ENCODE results near the gene EIF1AX.
"Not testable (repeated sequence)": the region's sequence is repeated elsewhere in the genome, so short reads cannot be mapped to it uniquely, and the experiment has no call there.

EIF1AX gene

DNA sequence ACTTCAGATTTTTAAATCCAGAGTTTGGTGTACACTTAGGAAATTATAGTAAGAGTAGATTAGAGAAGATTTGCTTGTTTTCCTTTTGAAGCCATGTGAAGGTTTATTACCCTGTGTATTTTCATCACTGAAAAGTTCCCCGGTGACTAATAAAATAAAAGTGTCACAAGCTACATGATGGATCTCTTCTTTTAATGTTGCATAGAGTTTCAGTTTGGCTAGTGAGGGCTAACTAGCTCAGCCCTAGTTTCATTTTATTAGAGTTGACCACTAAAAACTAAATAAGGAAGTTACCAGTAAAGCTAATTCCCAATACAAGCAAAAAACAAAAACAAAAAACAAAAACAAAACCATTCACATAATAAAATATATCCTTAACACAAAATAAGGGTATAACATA lies 14.8 kb downstream of the EIF1AX start:
- DNase-seq (ENCODE audit: low spot score) = not testable (repeated sequence)

DNA sequence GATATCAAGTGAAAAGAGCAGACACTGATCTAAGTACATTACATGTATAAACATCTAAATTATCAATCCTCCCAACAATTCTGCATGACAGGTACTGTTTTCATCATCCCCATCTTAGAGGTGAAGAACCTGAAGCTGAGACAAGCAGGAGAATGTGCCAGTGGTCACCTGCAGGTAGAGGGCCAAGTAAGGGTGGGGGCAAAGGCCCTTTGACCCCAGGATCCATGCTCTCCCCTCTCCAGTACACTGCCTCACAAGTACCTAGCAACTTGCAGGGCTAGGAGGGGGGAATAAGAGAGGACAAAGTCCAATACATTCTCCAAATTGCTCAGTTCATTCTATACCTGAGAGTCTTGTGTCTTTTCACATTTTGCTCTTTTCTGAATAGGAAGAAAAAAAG lies 16.7 kb downstream of the EIF1AX start:
- DNase-seq (ENCODE audit: low spot score) = no peak

- DNase-seq (ENCODE audit: low spot score) = no peak
These were observed 23.4 kb downstream of the EIF1AX start for GRCh38 chrX:20118065-20118824.

DNA sequence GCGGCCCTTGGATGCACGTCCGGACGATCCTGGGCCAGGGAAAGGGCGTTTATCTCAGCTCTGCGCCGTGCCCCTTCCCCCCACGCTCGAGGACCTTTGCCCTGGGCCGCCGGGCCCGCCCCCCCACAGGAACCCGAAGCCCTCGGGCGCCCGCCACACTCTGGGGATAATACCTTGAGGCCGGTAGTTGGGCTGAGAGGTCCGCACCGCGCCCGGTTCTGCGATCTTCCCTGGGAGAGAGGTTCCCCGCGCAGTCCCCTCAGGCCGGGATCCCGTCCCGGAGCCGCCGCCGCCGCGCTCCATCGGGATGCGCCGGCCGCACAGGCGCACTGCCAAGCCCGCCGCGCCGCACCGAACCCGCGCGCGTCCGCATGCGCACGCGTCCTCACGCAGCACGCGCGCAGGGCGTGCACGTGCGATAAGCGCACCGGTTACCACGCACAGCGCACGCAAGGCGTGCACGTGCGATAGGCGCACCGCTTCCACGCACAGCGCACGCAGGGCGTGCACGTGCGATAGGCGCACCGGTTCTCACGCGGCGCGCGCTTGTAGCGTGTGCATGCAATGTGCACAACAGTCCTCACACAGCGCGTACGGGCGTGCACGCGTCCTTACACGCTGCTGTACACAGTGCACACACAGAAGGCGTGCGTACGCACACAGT lies 24.9 kb downstream of the EIF1AX start, which contains the start of gene MAP7D2:
Gene MAP7D2 (minus strand): TSS at position 331 of the 664 bp plus-strand sequence. CDS start 28 bp downstream, at position 303.
- no peak for DNase-seq (ENCODE audit: low spot score)

- no peak for DNase-seq (ENCODE audit: low spot score)
These were observed 25.5 kb downstream of the EIF1AX start for GRCh38 chrX:20116087-20116576.

DNA sequence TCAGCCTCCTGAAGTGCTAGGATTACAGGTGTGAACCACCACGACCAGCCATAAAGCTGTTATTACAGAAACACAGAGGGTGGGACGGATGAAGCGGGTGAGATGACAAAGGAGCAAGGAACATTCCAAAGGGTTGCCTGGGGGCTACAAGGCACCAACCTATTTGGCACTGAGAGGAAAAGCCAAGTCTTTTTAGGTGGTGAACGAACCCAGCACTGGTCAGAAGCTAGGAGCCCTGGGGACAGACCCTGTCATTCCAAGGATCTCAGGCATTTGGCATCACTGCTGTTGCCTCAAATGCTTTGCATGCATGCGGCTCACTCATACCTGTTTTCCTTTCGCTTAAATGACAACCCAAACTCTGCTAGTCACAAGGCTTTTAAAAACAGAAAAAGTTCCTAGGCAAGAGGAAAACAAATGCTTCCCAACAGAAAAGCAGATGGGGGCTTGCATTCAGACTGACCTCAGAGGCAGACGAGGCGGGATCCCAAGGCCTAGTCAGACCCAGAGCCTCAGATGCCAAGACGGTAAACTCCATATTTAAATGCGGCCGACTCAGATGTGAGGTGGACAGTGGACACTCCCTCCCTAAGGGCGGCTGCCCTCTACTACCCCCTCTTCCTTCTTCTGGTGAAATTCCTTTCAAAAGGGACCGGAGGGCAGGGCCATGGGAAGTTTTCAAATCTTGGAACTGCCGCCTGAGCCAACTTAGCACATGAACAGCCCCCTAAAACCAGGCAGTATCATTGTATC lies 29.4 kb downstream of the EIF1AX start:
- no peak for DNase-seq (ENCODE audit: low spot score)

GRCh38 chrX:20111271-20111670 lies 30.4 kb downstream of the EIF1AX start:
- DNase-seq (ENCODE audit: low spot score) = no peak

DNA sequence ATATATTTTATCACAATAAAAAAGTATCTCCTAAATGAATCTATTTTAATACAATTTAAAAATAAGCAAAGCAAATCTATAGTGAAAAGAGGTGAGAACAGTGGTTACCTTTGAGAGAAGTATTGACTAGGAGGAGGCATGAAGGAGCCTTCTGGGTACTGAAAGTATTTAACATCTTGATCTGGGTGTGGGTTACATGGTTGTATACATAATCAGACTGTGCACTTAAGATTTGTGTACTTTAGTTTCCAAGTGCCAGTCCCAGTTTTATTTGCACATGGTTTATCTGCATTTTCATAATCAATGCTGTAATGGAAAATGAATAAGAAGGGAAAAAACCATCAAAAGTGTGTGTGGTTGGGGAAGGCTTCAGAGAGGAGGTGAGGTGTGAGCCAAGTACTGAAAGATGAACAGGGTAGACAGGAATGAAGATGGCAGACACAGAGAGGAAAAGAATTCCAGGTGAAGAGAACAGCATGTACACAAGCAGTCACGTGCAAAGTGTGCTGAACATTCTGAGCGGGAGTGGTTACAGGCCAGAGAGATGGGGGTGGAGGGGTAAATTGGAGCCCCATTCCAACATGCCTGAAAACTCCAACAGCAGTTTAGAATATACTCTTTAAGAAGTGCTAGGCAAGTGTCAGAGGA lies 39.6 kb downstream of the EIF1AX start:
- no peak for DNase-seq (ENCODE audit: low spot score)

DNA sequence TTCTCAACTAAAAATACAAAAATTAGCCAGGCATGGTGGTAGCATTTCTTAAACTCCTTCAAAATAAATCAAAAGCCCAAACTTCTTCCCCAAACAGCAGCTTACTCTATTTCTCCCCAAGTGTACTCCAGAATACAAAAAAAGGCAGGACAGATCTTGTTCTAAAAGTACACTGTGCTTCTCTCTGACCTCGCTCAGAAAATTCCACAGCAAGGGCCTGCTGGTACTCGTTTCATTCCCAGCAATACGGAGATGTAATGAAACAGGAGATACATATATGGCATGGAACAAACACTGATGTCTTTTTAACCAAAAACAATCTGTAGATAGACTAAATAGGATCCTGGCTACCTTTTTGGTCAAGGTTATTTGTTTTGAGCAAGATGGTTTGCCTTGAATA lies 50.1 kb downstream of the EIF1AX start:
- no peak for DNase-seq (ENCODE audit: low spot score)

DNA sequence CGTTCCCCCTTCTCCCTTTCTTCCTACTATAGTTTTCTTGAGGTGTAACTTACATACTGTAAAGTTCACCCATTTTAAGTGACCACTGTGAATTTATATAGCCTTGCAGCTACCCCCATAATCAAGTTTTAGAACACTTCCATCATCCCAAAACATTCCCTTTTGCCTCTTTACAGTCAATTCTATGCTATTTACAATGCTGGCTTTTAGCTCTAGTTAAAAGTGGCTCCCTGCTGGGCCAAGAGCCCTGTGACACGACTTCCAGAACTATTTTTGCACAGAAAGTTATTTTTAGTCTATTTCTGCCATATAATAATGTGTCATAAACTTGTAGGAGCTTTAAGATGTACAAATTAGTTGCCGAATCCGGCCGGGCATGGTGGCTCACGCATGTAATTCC lies 51.8 kb downstream of the EIF1AX start:
- no peak for DNase-seq (ENCODE audit: low spot score)

- no peak for DNase-seq (ENCODE audit: low spot score)
These were observed 61.4 kb downstream of the EIF1AX start for GRCh38 chrX:20080277-20080676.
